Vagina (tissue), 2 donors: ENCODE results near the gene JAK1.

Experiments used
- CTCF ChIP-seq, 3 experiments: fragments of 450-650 bp in 2 of 3; fragments of 200-600 bp in 1 of 3; sonication (generic) in 1 of 3; IDR thresholded peaks; one replicate each; pipeline ENCODE4 v1.5.1; 2017 to 2019; ENCODE audit warnings: antibody characterized with exemption in 3 of 3, mild to moderate bottlenecking in 2 of 3, moderate library complexity in 2 of 3
- POLR2A ChIP-seq, 2 donors: fragments of 450-650 bp; IDR thresholded peaks; one replicate each; pipeline ENCODE4 v1.6.1; 2017; ENCODE audit warnings: antibody characterized with exemption in 2 of 2, mild to moderate bottlenecking in 2 of 2, moderate library complexity in 2 of 2
- POLR2AphosphoS5 ChIP-seq, 2 donors: sonication (generic); formaldehyde crosslinking; IDR thresholded peaks; one replicate each; pipeline ENCODE4 v1.9.0; 2017; ENCODE audit warnings: antibody characterized with exemption in 2 of 2, mild to moderate bottlenecking in 2 of 2, low read depth in 1 of 2; ENCODE audit not compliant: insufficient read depth in 1 of 2

DNA sequence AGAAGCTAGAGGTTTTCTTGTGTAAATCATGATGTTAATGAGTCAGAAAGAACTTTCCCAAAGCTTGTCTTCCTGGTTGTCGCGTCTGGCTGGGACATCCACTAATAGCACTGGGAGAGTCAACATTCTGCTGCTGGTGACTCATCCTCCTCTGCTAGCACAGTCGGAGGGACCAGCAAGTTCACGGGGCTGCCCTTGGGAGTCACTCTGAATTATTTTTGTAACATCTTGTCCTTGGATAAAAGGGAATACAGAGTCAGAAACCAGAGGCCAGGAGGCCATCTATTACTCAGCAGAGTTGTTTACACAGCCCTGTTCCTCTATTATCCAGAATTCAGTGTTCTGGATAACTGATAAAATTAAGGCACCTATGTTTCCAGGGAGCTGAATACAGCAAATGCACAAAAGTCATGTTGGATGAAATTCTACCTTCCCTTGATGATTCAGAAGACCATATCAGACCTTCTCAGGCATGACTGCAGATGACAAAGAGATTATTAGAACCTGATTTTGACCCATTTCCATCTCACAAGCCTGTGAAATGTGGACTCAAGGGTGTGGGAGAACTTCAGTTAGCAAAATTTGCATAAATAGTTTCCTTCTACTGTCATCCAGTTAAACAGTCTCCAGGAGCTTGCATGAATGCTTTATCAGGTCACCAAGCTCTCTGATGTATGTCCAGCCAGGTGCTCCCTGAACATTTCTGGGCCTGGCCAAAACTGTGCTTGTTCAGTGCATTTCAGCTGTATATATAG lies 68.1 kb downstream of the JAK1 start:
- TF ChIP-seq POLR2A (IDR thresholded peaks at IDR 0.05) (no peak), CTCF (IDR thresholded peaks at IDR 0.05) (no peak), POLR2AphosphoS5 (IDR thresholded peaks at IDR 0.05; ENCODE audit: insufficient read depth in 1 of 2, low read depth in 1 of 2) (peak; percentile 54 to 99)
